HTERT RPE-1 (cell line): ENCODE measurements around the gene SYP.
"Not testable (repeated sequence)": the region's sequence is repeated elsewhere in the genome, so short reads cannot be mapped to it uniquely, and the experiment has no call there.

Experiments used
- in situ Hi-C: fragments of 300-500 bp; cut with MboI; formaldehyde crosslinking; loops from 4 replicates; pipeline ENCODE4 v1.14.3; 2020; ENCODE audit warnings: low sequenced_read_pairs

Gene SYP

DNA sequence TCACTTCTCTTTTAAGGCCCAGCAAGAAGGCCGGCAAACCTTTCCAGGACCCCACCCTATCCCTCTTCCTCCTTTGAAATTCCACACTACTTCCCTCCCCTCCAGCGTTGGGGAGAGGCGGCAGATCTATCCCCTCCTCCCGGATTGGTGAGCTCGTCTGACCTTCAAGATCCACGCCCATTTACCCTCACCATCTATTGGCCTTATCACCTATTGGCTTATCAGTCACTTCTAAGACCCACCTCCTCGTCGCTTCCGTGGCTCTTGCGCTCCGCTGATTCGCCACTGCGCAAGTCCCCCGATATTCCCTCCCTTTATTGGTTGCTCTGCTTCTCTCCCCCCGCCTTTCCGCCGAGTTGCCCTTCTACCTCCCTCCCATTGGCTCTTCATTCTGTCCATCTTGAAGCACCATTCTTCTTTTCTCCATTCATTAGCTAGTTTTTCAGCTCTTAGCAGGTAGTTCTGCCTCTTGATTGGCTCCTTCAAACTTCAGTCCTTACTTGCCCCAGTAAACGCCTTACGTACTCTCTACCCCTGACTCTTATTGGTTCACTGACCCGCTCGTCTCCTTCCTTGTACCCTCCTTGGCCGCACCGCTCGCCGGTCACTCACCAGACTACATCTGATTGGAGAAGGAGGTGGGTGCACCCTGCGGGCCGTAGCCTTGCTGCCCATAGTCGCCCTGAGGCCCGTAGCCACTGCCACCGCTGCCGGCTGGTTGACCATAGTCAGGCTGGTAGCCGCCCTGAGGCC lies 9.0 kb downstream of the SYP start:
- in situ Hi-C loops, result no loop called here

DNA sequence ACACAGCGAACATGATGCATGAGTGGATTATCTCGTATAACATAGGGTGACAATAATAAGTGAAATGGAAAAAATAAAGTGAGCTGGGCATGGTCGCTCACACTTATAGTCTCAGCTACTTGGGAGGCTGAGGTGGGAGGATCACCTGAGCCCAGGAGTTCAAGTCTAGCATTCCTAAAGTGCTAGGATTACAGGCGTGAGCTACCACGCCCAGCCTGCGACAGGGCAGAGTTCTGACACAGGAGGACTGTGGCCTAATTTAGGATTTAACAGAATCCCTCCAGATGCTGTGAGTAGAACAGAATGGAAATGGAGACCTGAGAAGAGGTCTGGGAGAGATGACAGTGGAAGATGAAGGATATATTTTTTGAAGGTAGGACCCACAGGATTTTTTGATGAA lies 10.4 kb downstream of the SYP start:
- in situ Hi-C loops, result no loop called here

DNA sequence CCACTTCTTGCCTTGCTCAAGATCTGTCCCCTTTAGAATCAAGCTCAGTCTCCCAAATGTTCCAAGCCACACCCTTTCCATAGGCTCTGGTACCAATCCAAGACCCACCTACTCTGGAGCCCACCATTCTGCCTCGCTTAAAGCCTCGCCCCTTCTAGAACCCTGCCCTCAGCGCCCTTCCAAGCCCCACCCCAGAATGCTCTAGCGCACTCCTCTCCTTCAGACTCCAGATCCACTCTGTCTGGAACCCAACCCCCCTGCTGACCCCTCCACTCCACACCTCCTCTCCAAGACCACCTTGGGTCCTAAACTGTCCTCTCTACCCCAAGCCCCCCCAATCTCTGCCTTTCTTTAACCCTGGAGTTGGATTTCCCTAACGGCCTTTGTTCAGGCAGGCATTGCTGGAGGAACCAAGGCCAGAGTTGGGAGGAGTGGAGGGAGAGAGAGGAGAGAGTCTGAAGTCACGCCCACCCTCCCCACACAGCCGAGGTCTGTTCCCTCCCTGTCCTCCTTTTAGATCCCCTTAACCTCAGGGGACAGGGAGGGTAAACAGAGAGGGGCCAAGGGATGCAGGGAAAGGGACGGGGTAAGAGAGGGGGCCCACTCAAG lies 11.4 kb downstream of the SYP start:
- in situ Hi-C loops, result no loop called here

DNA sequence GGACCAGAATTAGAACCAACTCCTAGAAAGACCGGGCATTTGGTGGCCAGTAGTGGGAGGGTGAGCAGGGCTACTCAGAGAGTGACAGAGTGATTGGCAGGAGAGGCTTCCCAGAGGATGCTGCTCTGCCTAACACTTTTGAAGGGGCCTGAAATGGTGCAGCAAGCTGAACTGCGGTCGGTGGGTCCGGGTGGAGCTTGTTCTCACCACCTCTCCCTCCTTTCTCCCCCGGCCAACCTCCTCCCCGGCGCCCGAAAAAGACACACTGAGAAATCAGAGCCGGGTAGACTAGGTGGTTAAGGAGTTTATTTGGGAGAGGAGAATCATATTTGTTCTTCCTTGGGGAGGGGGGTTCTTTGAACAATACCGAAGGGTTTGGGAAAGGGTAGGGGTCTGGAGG lies 12.5 kb downstream of the SYP start:
- in situ Hi-C loops, result no loop called here

DNA sequence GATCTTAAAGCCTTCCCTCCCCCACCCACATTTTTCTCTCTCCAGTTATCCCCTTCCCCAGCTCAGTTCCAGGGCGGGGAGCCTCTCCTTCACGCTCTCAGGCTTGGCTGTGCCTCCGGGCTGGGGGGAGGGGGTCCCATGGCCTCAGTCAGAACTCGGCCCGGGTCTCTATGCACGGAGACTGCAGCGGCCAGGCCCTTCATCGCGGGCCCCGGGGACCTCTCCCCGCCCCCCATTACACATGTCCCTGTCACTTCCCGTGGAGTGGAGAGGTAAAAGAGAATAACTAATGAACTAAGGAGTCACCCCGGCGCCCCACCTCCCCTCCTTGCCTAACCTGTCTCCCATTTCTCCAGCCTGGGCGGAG lies 13.0 kb downstream of the SYP start:
- in situ Hi-C loops, result no loop called here

DNA sequence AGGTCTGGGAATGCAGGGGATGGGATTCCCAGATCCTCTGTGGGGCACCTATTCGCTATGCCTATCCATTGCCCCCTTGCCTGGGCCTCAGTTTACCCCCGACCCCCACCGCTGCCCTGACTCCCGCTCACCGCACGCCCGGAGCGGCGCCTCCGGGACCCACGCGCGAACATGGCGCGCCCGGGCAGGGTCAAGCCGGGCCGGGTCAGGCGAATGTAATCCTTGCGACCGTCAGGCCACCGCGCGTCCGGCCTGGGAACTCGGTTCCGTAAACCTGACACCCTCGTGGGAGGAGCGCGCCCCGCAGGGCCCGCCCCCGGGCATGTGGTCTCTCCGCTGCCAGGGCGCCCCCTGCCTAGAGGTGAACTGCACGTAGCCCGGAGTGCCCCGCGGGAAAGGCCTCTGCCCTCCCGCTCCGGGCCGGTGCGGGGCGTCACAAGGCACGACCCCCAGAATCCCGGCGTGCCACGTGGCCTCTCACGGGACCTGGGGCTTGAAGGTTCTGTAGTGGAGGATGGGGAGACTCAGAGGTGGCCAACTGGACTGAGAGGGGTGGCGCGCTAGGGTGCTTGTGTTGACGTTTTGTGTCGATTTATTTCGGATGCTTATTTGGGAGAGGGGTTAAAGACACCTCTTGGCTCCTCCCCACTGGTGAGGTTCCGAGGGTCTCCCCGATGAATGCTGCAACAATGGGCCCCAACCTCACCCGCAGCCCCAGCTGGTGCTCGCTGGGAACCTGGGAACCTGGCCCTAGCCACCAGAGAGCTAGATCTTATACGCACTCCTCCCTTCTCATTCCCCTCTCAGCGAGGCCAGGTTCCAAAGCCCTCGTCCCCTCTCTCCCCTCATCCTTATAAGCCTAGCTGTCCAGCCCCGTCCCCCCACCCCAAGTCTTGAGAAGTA lies 13.6 kb downstream of the SYP start, which contains the start of gene PRICKLE3:
TSS of gene PRICKLE3 (minus strand) at position 249 of the 903 bp plus-strand sequence. CDS start at position 173, 76 bp downstream.
- in situ Hi-C loops, result no loop called here

DNA sequence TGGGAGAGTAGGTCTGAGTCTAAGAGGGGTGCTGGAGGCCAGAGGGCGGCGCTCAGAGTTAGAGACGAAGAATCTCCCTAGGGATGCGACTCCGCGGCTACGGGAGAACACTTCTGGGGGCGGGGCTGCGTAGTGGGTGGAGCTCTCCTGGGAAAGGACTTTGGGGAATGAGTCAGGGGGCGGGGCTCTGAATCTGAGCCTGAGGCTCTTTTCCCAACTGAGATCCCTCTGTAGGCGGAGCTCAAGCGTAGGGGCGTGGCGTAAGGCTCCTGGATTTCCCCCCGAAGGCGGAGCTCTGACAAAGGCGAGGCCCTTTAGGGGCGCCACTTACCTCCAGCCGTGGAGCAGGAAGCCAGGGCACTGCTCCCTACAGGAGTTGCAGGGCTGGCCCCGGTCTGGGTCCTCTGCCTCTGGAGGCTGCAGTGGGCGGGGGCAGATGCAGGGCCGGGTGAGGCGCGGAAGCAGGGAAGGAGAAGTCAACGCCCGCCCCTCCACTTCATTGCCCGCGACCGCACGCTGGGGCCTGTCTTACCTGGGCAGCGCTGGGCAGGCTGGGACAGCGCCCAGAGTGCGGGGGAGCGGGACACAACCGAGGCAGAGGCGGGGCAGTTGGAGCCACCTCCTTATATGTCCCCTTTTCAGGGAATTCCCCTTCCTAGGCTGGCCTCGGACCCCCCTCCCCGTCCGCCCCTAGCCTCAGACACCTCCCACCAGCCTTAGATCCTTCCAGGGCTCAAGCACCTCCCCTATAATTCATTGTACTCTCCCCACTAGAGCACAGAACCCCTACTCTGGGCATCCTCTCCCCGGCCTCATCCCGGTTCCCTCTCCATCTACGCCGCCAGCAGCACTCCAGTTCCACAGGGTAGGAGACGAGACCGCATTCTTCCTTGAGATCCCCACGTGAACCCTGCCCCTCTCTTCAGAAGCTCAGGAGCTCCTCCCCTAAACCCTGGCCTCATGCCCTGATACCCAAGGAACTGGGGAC lies 15.4 kb downstream of the SYP start:
- in situ Hi-C loops, result no loop called here

DNA sequence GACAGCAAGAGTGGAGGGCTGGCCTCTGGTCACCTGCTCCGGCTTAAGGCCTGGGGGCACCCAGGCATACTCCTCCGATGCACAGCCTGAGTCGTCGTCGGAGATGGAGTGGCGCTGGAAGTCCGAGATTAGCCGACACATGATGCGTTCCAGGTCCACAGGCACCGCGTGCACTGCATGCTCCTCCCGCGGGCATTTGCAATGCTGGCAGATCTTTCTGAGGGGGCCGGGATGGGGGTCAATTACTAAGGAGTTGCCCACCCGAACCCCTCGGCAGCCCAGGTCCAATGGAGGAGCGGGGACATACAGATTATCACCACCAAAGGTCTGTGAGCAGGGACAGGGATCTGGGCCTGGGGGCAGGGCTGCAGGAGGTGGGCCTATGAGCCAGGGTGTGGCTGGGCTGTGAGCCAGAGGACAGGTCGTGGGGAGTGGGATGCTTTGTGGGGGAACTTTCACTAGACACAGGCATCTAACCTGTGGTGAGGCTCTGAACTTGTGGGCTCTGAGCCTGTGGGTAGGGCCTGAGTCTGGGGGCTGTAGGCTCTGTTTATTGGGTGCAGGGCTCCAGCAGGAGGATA lies 16.2 kb downstream of the SYP start:
- in situ Hi-C loops, result no loop called here

DNA sequence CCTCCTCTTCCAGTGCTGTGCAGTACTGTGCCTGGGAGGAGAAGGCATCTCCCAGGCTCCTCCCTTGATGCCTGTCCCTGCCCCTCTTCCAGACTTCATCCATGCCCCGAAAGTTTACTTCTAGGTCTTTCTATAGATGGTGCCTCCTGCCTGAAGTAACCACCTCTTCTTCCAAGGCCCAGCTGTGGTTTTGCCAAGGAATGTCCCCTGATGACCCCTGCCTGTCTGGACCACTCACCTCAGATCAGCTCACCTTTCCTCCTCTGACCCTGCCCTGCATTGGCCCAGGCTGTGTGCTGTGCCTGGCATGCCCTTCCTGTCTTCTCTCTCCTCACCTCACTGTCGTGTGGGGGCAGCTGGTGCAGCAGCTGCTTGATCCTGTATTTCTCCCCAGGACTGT lies 20.6 kb downstream of the SYP start:
- in situ Hi-C loops, result no loop called here

DNA sequence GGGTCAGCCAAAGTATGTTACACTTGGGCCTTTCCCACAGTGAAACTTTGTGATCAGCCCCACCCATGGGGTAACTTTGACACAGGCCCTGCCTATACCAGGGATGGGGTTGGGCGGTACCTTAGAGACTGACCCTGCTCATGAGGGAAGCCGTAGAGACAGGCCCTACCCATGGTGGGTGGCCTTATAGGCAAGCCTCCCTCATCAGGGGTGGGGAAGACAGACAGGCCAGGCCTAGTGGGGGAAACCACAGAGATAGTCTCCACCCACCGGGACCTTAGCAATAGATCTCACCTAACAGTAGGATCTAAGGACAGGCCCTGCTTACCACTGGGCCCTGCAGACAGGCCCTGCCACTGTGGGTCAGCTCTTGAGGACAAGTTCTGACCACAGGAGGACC lies 21.5 kb downstream of the SYP start:
- in situ Hi-C loops, result no loop called here

DNA sequence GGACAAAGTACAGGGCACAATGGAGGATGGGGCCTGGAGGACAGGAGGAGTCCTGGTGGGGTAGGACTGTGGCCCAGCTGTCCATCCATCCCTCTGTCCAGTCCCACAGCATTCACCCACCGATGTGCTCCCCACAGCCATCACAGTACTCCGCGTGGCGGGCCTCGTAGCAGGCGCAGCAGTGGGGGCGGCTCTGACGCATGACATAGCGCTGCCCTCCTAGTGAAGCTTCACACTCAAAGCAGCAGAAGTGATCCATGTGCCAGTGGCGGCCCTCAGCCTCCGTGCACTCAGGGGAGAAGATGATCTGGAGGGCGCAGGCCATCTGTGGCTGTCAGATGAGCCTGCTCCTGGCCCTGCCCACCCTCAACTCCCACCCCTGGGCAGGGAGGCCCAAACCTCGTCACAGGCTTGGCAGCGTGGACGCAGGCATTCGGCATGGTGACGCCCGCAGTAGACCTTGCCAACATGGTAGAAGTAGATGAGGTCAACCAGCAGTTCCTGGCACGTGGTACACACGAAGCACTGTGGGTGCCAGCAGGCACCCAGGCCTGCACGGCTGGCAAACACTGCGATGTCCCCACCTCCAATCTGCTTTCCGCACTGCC lies 22.0 kb downstream of the SYP start:
- in situ Hi-C loops, result no loop called here

DNA sequence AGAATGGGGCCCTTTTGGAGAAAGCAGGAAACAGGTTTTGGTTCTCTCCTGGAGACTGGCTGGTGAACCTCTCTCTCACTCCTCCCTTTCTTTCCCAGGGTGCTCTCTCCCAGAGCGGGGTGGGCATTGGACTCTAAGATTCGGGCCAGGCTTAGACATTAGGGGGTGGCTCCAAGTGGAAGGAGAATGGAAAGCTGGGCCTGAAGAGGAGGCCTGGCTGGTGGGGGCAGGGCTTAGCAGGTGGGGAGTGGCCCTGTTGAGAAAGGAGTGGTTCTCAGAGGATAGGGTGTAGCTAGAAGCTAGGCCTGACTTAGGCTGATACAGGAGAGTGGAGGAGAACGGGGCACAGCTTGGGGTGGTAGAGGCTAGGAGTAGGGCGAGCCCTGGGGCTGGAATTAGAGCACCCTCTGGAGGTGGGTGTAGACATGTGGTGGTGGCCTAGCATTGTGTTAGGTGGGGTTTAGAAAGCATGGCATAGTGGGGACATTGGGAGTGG lies 22.6 kb downstream of the SYP start:
- in situ Hi-C loops, result no loop called here

DNA sequence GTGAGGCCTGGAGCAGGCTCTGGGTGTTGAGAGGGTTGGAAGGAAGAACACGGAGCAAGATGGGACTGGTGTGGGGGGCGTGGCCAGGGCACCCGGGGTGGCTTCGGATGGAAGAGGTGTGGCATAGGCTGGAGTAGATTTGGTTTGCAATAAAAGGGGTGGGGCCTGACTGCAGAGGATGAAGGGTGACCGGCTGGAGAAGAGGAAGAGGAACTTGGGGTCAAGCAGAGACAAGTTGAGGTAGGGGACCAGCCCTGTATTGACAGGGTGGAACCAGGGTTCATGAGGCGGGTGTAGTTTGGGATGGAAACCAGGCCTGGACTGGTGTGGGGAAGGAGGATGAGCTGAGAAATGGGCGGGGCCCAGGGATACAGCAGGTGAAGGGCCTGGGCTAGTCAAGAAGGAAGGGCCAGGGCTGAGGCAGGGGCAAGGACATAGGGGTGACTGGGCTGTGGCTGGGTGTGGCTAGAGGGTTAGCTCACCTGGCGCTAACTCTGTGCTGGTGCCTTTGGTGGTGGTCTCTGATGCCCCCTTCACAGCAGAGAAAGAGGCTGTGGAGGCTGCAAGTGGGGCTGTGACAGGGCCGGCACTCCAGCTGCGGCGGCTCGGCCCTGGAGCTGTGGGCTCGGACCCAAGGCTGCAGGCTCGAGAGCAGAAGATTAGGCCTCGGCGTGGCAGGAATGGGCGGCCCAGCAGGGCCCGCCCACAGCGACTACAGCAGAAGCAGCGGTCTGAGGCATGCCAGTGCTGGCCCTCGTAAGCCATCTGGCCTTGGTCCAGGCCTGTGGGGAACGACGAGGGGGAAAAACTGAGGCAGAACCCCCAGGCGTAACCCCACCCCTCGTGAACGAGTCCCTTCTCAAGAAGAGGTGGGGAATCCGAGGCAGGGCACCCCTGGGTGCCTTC lies 23.3 kb downstream of the SYP start:
- in situ Hi-C loops, result no loop called here

DNA sequence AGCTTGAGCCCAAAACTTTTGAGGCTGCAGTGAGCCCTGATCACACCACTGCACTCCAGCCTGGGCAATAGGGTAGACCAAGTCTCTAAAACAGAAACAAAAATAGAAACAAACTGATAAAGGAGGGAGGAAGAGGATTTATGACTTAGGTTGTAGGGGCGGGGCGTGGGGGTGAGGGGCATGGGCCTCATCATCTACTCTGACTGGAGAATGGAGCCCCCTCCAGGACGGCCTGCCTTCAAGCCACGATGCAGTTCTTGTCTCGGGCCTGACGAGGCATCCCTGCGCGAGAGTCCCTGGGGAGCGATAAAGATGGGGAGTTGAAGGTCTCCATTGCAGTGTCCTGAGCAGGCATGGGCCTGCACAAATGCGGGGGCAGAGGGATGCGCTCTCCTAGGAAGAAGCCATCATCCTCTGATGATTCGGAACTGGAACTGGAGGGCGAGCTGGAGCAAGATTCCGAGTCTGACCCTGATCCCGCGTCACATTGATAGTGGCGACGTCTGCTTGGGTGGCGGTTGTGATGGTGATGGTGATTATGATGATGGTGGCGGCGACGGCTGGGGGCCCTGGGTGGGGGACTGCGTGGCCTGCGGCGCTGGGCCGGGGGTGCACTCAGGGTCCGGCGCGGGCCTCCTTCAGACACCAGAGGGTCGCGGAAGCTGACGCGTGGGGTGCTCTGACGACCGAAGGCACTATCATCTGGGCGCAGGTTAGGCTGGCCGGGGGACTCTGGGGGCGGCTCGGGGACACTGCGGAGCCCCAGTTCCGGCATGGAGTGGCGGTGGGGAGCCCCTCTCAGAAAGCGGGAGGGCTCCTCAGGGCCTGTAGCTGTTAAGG lies 24.3 kb downstream of the SYP start:
- in situ Hi-C loops, result no loop called here

DNA sequence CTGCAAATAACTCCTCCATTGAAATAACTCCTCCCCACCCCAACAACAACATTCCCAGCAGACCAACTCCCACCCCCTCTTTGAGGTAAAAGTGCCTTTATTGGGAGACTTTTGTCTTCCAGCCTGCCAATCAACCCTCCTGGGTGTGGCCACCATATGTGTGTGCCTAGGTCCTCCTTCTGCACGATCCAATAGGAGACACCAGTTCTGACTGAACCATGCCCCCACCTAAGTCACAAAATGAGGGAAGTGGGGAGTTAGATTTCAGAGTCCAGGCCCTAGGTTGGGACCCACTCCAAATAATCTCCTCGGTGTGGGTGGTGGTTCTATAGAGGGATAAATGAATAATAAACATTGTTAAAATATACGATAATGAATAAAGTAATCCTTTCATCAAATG lies 25.3 kb downstream of the SYP start:
- in situ Hi-C loops, result no loop called here

DNA sequence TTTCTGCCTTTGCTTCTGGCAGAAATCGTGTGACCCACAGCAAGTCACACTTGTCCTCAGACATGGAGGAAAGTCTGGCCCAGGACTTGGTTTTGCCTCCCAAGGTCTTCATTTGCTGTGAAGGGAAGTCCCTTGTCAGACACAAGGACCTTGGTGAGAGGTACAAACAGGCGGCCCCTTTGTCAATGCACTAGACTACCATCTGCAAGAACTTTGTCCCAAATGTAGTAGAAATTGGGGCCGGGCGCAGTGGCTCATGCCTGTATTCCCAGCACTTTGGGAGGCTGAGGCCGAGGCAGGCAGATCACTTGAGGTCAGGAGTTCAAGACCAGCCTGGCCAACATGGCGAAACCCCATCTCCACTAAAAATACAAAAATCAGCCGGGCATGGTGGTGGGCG lies 26.4 kb downstream of the SYP start:
- in situ Hi-C loops, result not testable (repeated sequence)

DNA sequence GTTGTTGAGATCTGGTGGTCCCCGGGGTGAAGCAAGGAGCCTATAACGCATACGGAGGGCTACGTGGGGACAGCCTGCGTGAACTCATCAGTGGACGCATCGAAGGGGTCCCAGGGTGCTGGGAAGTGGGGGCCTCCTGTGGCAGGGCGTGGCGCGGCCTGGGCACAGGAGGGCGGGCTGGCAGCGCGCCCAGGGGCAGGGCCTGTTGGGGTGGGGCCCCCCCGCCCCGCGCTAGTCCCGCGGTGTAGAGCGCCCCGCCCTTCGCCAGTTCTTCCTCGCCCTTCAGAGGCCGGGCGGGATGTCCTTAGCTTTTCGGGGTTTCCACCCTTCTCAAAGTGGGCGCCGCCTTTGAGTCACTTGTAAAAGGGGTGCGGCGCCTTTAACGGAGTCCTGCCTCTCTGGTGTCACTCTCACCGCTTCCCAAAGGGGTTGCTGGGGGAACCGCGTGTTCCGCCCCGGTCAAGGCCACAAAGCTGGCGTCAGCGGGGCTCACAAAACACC lies 27.7 kb downstream of the SYP start:
- in situ Hi-C loops, result no loop called here
